WTC11 (cell line): Measurements from ENCODE around the gene RAMP3. TPM values are rescaled to one million over a fixed set of nuclear protein-coding genes. Genes with fewer than 3 reads are reported as not detected.
"Not testable (repeated sequence)": the region's sequence is repeated elsewhere in the genome, so short reads cannot be mapped to it uniquely, and the experiment has no call there.

ENCODE experiments used
- ATAC-seq: fragments of 200-7000 bp; cut with Tn5 transposase; 2 replicates; pipeline ENCODE4 v1.10.0; 2021; ENCODE audit warnings: mild to moderate bottlenecking, moderate library complexity
- CTCF ChIA-PET: fragments of 300-600 bp; sonication (Branson Sonifier 250); formaldehyde crosslinking; loops from one replicate; lab custom pipeline; 2021; ENCODE audit warnings: antibody characterized with exemption; lab: Charles Lee
- POLR2A ChIA-PET: fragments of 350-600 bp; sonication (Branson Sonifier 250); formaldehyde crosslinking; loops from one replicate; lab custom pipeline; 2021; ENCODE audit warnings: antibody characterized with exemption; lab: Charles Lee
- DNase-seq: peaks from one replicate; pipeline ENCODE4 v3.0.0; 2021; ENCODE audit warnings: low spot score
- H3K27ac Mint-ChIP-seq: 2 replicates; pipeline ENCODE4 v1.8.0; 2021; ENCODE audit warnings: mixed read lengths
- H3K27me3 Mint-ChIP-seq: 2 replicates; pipeline ENCODE4 v1.8.0; 2021; ENCODE audit warnings: low read depth, mild to moderate bottlenecking, moderate library complexity, mixed read lengths
- H3K36me3 Mint-ChIP-seq: 2 replicates; pipeline ENCODE4 v1.8.0; 2021; ENCODE audit warnings: mixed read lengths
- H3K4me1 Mint-ChIP-seq: 2 replicates; pipeline ENCODE4 v1.8.0; 2022; ENCODE audit warnings: mixed read lengths
- H3K4me3 Mint-ChIP-seq: 2 replicates; pipeline ENCODE4 v1.8.0; 2021; ENCODE audit warnings: mild to moderate bottlenecking, moderate library complexity, mixed read lengths
- H3K9me3 Mint-ChIP-seq: 2 replicates; pipeline ENCODE4 v1.8.0; 2021; ENCODE audit warnings: mixed read lengths
- ARID4B ChIP-seq: sonication (generic); formaldehyde crosslinking; IDR thresholded peaks from 2 replicates; pipeline ENCODE4 v1.8.0; 2023; ENCODE audit warnings: missing genetic modification reagents, mild to moderate bottlenecking, borderline replicate concordance
- ATF2 ChIP-seq: sonication (generic); formaldehyde crosslinking; IDR thresholded peaks from 2 replicates; pipeline ENCODE4 v1.8.1; 2022; ENCODE audit warnings: low read depth, missing genetic modification reagents, borderline replicate concordance
- MXD4 ChIP-seq: fragments of 250-450 bp; sonication (Bioruptor Pico); IDR thresholded peaks from 2 replicates; pipeline ENCODE4 v1.8.0; 2021; ENCODE audit warnings: mild to moderate bottlenecking, moderate library complexity, borderline replicate concordance
- NFE2L1 ChIP-seq: sonication (generic); formaldehyde crosslinking; IDR thresholded peaks from 2 replicates; pipeline ENCODE4 v1.8.1; 2023; ENCODE audit warnings: missing genetic modification reagents
- NR1H2 ChIP-seq: sonication (generic); formaldehyde crosslinking; IDR thresholded peaks from 2 replicates; pipeline ENCODE4 v1.9.0; 2021; ENCODE audit warnings: mild to moderate bottlenecking, moderate library complexity, missing genetic modification reagents
- OVOL2 ChIP-seq: fragments of 250-450 bp; sonication (Bioruptor Pico); IDR thresholded peaks from 2 replicates; pipeline ENCODE4 v1.9.0; 2021; ENCODE audit warnings: mild to moderate bottlenecking, borderline replicate concordance
- PRDM15 ChIP-seq: sonication (generic); formaldehyde crosslinking; IDR thresholded peaks from 2 replicates; pipeline ENCODE4 v1.8.0; 2022; ENCODE audit warnings: missing genetic modification reagents
- SOX15 ChIP-seq: fragments of 250-450 bp; sonication (Bioruptor Pico); IDR thresholded peaks from 2 replicates; pipeline ENCODE4 v1.9.0; 2021; ENCODE audit warnings: mild to moderate bottlenecking
- STAT6 ChIP-seq: sonication (generic); formaldehyde crosslinking; conservative IDR thresholded peaks from 2 replicates; pipeline ENCODE4 v1.8.1; 2023; ENCODE audit warnings: mild to moderate bottlenecking, low read depth, missing genetic modification reagents, moderate library complexity
- TEAD4 ChIP-seq: sonication (generic); formaldehyde crosslinking; IDR thresholded peaks from 2 replicates; pipeline ENCODE4 v1.8.0; 2022; ENCODE audit warnings: mild to moderate bottlenecking, missing genetic modification reagents
- ZNF232 ChIP-seq: sonication (generic); formaldehyde crosslinking; IDR thresholded peaks from 2 replicates; pipeline ENCODE4 v1.8.0; 2022; ENCODE audit warnings: mild to moderate bottlenecking, missing genetic modification reagents
- ZNF423 ChIP-seq: fragments of 250-450 bp; sonication (Bioruptor Pico); IDR thresholded peaks from 2 replicates; pipeline ENCODE4 v2.1.2; 2022; ENCODE audit warnings: mild to moderate bottlenecking, moderate library complexity
- ZNF425 ChIP-seq: fragments of 250-450 bp; sonication (Bioruptor Pico); conservative IDR thresholded peaks from 2 replicates; pipeline ENCODE4 v1.9.0; 2021; ENCODE audit warnings: mild to moderate bottlenecking
- total RNA-seq: library from RNA; stranded (reverse); gene quantifications from 3 replicates; pipeline ENCODE4 v1.2.3, GENCODE V29; 2021

Gene RAMP3
- total RNA-seq, 1 experiment from 2014 or later: 0.85 TPM

GRCh38 chr7:45153233-45153632 lies 4.4 kb upstream of the RAMP3 start:
- ATAC-seq: no peak
- DNase-seq: no peak
- CTCF ChIA-PET: interaction anchor here (1.0 to 2.8 kb wide), 3 partner anchors 17 to 711 kb away, joined by 3 to 10 read pairs (median 7); no protein-coding TSS in a partner anchor
- Mint-ChIP-seq H3K27me3 (peaks cover 18% of the 10 kb centered on the region), H3K36me3 (no peaks in the 10 kb centered on the region), H3K27ac (no peak overlapping the region)
- no peak for TF ChIP-seq MXD4 (CRISPR knock-in tag)
- TF ChIP-seq ATF2 (CRISPR knock-in tag): no peak
- no peak for TF ChIP-seq NFE2L1 (CRISPR knock-in tag)
- no peak for TF ChIP-seq SOX15 (CRISPR knock-in tag)
- no peak for TF ChIP-seq OVOL2 (CRISPR knock-in tag)
- TF ChIP-seq ZNF423 (CRISPR knock-in tag): no peak
- TF ChIP-seq, all 79 proteins: peak for 0
- POLR2A ChIA-PET: no interaction called here
- Mint-ChIP-seq H3K4me1 (peaks cover 7% of the 10 kb centered on the region; the same call in 1 of the 2 replicates), H3K9me3 (no peaks in the 10 kb centered on the region), H3K4me3 (no peak overlapping the region)

GRCh38 chr7:45153861-45154260 lies 3.7 kb upstream of the RAMP3 start:
- H3K4me1 Mint-ChIP-seq, H3K4me3 Mint-ChIP-seq, H3K36me3 Mint-ChIP-seq, H3K9me3 Mint-ChIP-seq, H3K27ac Mint-ChIP-seq, DNase-seq, POLR2A ChIA-PET, ATAC-seq: not testable (repeated sequence)
- CTCF ChIA-PET: interaction anchor here (0.8 to 1.3 kb wide), 2 partner anchors 64 to 107 kb away, joined by 3 to 10 read pairs; no protein-coding TSS in a partner anchor
- H3K27me3 Mint-ChIP-seq: peaks cover 24% of the 10 kb centered on the region

- Mint-ChIP-seq H3K4me1 (peaks cover 9% of the 10 kb centered on the region; the same call in 1 of the 2 replicates), H3K27ac (no peak overlapping the region), H3K27me3 (peaks cover 36% of the 10 kb centered on the region), H3K4me3 (no peak overlapping the region), H3K9me3 (no peaks in the 10 kb centered on the region), H3K36me3 (no peaks in the 10 kb centered on the region)
- no peak for DNase-seq
- ChIA-PET CTCF (interaction anchor here (0.9 kb wide), 1 partner anchor 106 kb away, joined by 3 read pairs; no protein-coding TSS in a partner anchor), POLR2A (no interaction called here)
- no peak for ATAC-seq
- no peak for TF ChIP-seq ARID4B (CRISPR knock-in tag)
- no peak for TF ChIP-seq NR1H2 (CRISPR knock-in tag)
These were observed 2.2 kb upstream of the RAMP3 start for GRCh38 chr7:45155357-45155900.

GRCh38 chr7:45155941-45156340 lies 1.6 kb upstream of the RAMP3 start:
- no peak for DNase-seq
- ATAC-seq: no peak
- Mint-ChIP-seq H3K4me1 (peaks cover 12% of the 10 kb centered on the region; the same call in 1 of the 2 replicates), H3K36me3 (no peaks in the 10 kb centered on the region), H3K4me3 (no peak overlapping the region), H3K27ac (no peak overlapping the region), H3K9me3 (no peaks in the 10 kb centered on the region), H3K27me3 (peaks cover 36% of the 10 kb centered on the region)
- ChIA-PET CTCF (interaction anchor here (0.9 kb wide), 1 partner anchor 105 kb away, joined by 3 read pairs; no protein-coding TSS in a partner anchor), POLR2A (no interaction called here)
- TF ChIP-seq STAT6 (CRISPR knock-in tag) (no peak), ZNF425 (CRISPR knock-in tag) (no peak), PRDM15 (CRISPR knock-in tag) (no peak), TEAD4 (CRISPR knock-in tag) (no peak), ZNF232 (CRISPR knock-in tag) (no peak), ZNF423 (CRISPR knock-in tag) (no peak)
